NCI-H524 (cell line): ENCODE results near the gene PPP4R3B.

Experiments
- DNase-seq, 2 experiments: peaks; one replicate each; lab custom pipeline; 2025; lab: John Stamatoyannopoulos, UW

PPP4R3B gene

DNA sequence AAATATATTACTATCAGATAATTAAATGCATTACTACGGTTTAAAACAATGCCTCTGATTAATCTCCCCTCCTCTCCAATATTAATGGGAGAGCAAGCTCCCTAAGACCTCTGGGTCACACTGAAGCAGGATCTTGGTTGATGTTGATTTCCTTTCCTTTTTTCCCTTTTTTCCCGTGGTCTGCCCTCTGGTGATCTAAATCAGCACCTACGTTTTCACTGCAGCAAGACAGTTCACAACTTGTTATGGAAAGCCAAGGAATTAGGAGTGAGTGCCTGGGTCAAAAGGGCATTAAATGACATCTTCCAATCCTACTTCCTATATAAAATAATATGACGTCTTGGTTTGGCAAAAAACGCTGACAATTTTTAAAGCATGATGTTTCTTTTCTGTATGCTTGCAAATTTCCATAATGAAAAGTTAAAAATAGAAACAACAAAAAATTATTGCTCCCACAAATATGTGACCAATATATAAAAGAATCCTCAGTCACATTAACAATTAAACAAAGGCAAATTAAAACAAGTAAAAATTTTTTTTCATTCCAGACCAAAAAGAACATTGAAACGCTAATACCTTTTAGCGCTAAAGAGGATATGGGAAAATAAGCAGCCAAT is 105.8 kb downstream of the PPP4R3B start:
- peak; percentile 46 to 83 for DNase-seq

DNA sequence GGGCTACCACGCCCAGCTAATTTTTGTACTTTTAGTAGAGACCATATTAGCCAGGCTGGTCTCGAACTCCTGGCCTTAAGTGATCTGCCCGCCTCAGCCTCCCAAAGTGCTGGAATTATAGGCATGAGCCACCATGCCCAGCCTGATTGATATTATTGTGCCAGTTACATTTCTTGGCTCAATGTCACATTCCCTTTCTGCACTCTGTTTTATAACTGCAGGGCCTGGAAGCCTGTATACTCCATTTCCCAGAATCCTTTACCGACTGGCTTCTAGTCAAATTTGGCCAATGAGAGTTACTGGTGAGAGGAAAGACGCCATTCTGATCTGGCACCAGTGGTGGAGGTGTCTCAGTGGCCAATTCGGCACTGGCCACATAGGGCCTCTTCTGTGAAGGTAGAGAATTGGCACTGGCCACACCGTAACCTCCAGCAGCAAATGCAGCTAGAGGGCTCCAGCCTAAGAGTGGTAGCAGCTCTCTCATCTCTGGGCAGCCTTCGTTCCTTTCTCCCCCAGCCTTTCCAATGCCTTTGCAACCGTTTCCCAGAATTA is 114.8 kb downstream of the PPP4R3B start:
- no peak for DNase-seq

- DNase-seq, result no peak
Observed at GRCh38 chr2:55500025-55500424, 117.4 kb downstream of the PPP4R3B start.

GRCh38 chr2:55498582-55498981 is 118.8 kb downstream of the PPP4R3B start:
- DNase-seq, result no peak
